HL-60/S4 treated with retinoic acid at 250 ng/mL for 4 days and 3 days (cell line): ENCODE data around the gene SLC12A2.

Source experiments
- in situ Hi-C: fragments of 300-500 bp; cut with MboI; formaldehyde crosslinking; loops from 2 replicates; pipeline ENCODE4 v1.7.0; 2022; ENCODE audit warnings: low sequenced_read_pairs

SLC12A2 gene

GRCh38 chr5:128163991-128164390 is 80.4 kb downstream of the SLC12A2 start:
- in situ Hi-C loops, result no loop called here

- in situ Hi-C loops, result no loop called here
Measured at GRCh38 chr5:128169401-128170017, 85.9 kb downstream of the SLC12A2 start.

- in situ Hi-C loops, result no loop called here
Measured at GRCh38 chr5:128172102-128172501, 88.5 kb downstream of the SLC12A2 start.

GRCh38 chr5:128174951-128175350 is 91.4 kb downstream of the SLC12A2 start:
- in situ Hi-C loops, result no loop called here

- in situ Hi-C loops, result no loop called here
Measured at GRCh38 chr5:128192368-128192767, 108.8 kb downstream of the SLC12A2 start.

GRCh38 chr5:128193665-128194390 is 110.3 kb downstream of the SLC12A2 start:
- in situ Hi-C loops, result no loop called here

GRCh38 chr5:128195316-128195715 is 111.8 kb downstream of the SLC12A2 start:
- in situ Hi-C loops, result no loop called here

GRCh38 chr5:128196080-128196479 is 112.5 kb downstream of the SLC12A2 start:
- in situ Hi-C loops, result no loop called here

- in situ Hi-C loops, result no loop called here
Measured at GRCh38 chr5:128196791-128197190, 113.2 kb downstream of the SLC12A2 start.

GRCh38 chr5:128197896-128198522 is 114.4 kb downstream of the SLC12A2 start:
- in situ Hi-C loops, result no loop called here

GRCh38 chr5:128199104-128199503 is 115.5 kb downstream of the SLC12A2 start:
- in situ Hi-C loops, result no loop called here

GRCh38 chr5:128199611-128200010 is 116.0 kb downstream of the SLC12A2 start:
- in situ Hi-C loops, result loop anchor here (25.0 kb wide), 1 partner anchor 637 kb away; no protein-coding TSS in a partner anchor

- in situ Hi-C loops, result loop anchor here (25.0 kb wide), 1 partner anchor 639 kb away; no protein-coding TSS in a partner anchor
Measured at GRCh38 chr5:128201065-128201926, 117.7 kb downstream of the SLC12A2 start.

GRCh38 chr5:128202320-128202719 is 118.8 kb downstream of the SLC12A2 start:
- in situ Hi-C loops, result loop anchor here (25.0 kb wide), 1 partner anchor 640 kb away; no protein-coding TSS in a partner anchor

GRCh38 chr5:128208436-128208835 is 124.9 kb downstream of the SLC12A2 start:
- in situ Hi-C loops, result loop anchor here (25.0 kb wide), 1 partner anchor 646 kb away; no protein-coding TSS in a partner anchor

- in situ Hi-C loops, result loop anchor here (25.0 kb wide), 1 partner anchor 650 kb away; no protein-coding TSS in a partner anchor
Measured at GRCh38 chr5:128212191-128212806, 128.7 kb downstream of the SLC12A2 start.

GRCh38 chr5:128213340-128213739 is 129.8 kb downstream of the SLC12A2 start:
- in situ Hi-C loops, result loop anchor here (25.0 kb wide), 1 partner anchor 651 kb away; no protein-coding TSS in a partner anchor

- in situ Hi-C loops, result loop anchor here (25.0 kb wide), 1 partner anchor 652 kb away; no protein-coding TSS in a partner anchor
Measured at GRCh38 chr5:128213833-128214232, 130.3 kb downstream of the SLC12A2 start.

- in situ Hi-C loops, result loop anchor here (25.0 kb wide), 1 partner anchor 654 kb away; no protein-coding TSS in a partner anchor
Measured at GRCh38 chr5:128216285-128216684, 132.7 kb downstream of the SLC12A2 start.
